Bronchial epithelial cell (primary cell): Measurements from ENCODE around the gene ACOX1. TPM values are rescaled to one million over a fixed set of nuclear protein-coding genes. Genes with fewer than 3 reads are reported as not detected.

ENCODE experiments used
- DNase-seq: peaks from one replicate; pipeline ENCODE4 v3.0.0-alpha.2; 2010; ENCODE audit warnings: low read depth
- FAIRE-seq: peaks from 2 replicates; lab custom pipeline; 2011; peaks lifted over from hg19 to GRCh38; lab: Jason Lieb, UNC
- H3K27me3 ChIP-seq: 2 replicates; pipeline ENCODE4 v1.5.1; 2011; ENCODE audit warnings: low read length; ENCODE audit not compliant: control insufficient read depth, insufficient read depth
- H3K36me3 ChIP-seq: 2 replicates; pipeline ENCODE4 v1.5.1; 2011; ENCODE audit warnings: low read length; ENCODE audit not compliant: control insufficient read depth, insufficient read depth
- H3K4me3 ChIP-seq: 2 replicates; pipeline ENCODE4 v1.5.1; 2011; ENCODE audit warnings: mild to moderate bottlenecking, low read depth, low read length, control low read depth
- total RNA-seq: library from RNA; depleted of rRNA; stranded (reverse); fragments of >200 nt; gene quantifications from 2 replicates; pipeline ENCODE4 v1.2.1, GENCODE V29; 2014
- TF ChIP-seq, protein P1 (sequence below): IDR thresholded peaks from 2 replicates; pipeline ENCODE4 v1.5.1; 2011; ENCODE audit warnings: mild to moderate bottlenecking, moderate library complexity, low read length, control low read depth, inconsistent platforms; ENCODE audit not compliant: insufficient read depth, severe bottlenecking

Gene ACOX1
- total RNA-seq, 1 donor from 2014 or later, result 39.8 TPM

DNA sequence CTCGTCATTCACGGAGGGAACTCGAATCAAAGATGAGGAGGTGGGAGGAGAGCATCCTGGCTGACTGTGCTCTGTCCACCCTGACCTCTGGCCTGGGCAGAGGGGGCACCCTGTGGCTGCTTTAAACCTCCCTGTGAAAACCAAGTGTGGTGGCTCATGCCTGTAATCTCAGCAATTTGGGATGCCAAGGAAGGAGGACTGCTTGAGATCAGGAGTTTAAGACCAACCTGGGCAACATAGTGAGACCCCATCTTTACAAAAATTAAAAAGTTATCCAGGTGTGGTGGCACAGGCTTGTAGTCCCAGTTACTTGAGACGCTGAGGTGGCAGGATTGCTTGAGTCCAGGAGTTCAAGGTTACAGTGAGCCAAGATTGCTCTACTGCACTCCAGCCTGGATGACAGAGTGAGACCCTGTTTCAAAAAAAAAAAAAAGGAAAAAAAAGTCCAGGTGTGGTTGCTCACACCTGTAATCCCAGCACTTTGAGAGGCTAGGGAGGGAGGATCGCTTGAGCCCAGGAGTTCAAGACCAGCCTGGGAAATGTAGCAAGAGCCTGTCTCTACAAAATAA lies 15.9 kb upstream of the ACOX1 start:
- DNase-seq (no peak), FAIRE-seq (no peak)
- Histone ChIP-seq H3K27me3 (no peaks in the 10 kb centered on the region), H3K4me3 (no peak overlapping the region), H3K36me3 (peaks cover 5% of the 10 kb centered on the region)
- TF ChIP-seq, protein P1, sequence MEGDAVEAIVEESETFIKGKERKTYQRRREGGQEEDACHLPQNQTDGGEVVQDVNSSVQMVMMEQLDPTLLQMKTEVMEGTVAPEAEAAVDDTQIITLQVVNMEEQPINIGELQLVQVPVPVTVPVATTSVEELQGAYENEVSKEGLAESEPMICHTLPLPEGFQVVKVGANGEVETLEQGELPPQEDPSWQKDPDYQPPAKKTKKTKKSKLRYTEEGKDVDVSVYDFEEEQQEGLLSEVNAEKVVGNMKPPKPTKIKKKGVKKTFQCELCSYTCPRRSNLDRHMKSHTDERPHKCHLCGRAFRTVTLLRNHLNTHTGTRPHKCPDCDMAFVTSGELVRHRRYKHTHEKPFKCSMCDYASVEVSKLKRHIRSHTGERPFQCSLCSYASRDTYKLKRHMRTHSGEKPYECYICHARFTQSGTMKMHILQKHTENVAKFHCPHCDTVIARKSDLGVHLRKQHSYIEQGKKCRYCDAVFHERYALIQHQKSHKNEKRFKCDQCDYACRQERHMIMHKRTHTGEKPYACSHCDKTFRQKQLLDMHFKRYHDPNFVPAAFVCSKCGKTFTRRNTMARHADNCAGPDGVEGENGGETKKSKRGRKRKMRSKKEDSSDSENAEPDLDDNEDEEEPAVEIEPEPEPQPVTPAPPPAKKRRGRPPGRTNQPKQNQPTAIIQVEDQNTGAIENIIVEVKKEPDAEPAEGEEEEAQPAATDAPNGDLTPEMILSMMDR, result no peak

DNA sequence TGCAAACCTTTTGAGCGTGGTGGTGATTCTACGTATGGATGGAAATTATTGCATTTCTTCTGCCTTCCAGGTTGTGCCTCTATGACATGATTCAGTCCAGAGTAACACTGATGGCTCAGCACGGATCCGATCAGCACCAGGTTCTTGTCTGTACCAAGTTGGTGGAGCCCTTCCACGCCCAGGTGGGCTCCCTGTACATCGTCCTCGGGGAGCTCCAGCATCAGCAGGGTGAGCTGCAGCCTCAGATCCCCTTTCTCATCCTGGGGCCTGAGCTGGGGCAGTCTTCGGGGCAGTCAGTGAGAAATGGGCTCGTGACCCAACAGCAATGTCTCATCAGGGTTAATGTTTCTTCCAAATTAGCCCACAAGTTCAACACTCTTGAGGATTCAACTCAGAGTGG lies 12.4 kb upstream of the ACOX1 start:
- Histone ChIP-seq H3K36me3 (peaks cover 7% of the 10 kb centered on the region), H3K4me3 (no peak overlapping the region), H3K27me3 (no peaks in the 10 kb centered on the region)
- DNase-seq, result no peak
- no peak for FAIRE-seq
- TF ChIP-seq, protein P1, result no peak

DNA sequence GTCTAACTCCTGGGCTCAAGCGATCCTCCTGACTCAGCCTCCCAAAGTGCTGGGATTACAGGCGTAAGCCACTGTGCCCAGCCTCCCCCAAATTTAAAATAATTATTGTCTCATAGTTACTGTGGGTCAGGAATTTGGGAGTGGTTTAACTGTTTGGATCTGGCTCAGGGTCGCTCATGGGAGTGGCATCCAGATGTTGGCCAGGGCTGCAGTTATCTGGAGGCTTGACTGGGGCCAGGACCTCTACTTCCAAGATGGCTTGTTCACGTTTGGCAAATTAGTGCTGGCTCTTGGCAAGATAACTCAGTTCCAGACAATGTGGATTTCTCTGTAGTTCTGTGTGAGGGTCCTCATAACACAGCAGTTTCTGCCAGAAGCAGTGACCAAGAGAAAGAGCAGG lies 8.1 kb upstream of the ACOX1 start:
- Histone ChIP-seq H3K27me3 (no peaks in the 10 kb centered on the region), H3K4me3 (no peak overlapping the region), H3K36me3 (peaks cover 6% of the 10 kb centered on the region)
- TF ChIP-seq, protein P1, result no peak
- FAIRE-seq (no peak), DNase-seq (no peak)

DNA sequence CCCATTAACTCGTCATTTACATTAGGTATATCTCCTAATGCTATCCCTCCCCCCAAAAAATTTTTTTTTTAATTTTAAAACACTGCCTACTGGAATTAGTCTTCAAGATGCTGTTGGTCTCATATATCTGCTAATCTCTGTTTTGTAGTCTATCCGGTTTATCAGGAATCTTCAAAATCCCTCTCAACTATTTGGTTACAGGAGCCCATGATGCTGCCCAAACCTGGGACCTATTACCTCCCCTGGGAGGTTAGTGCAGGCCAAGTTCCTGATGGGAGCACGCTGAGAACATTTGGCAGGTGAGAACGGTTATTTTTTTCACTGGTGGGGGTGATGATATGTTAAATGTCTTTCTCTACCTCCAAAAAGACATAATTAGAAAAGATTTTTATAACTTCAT lies 7.0 kb upstream of the ACOX1 start:
- Histone ChIP-seq H3K36me3 (peaks cover 2% of the 10 kb centered on the region), H3K4me3 (no peak overlapping the region), H3K27me3 (no peaks in the 10 kb centered on the region)
- FAIRE-seq (no peak), DNase-seq (no peak)
- TF ChIP-seq, protein P1, result no peak

DNA sequence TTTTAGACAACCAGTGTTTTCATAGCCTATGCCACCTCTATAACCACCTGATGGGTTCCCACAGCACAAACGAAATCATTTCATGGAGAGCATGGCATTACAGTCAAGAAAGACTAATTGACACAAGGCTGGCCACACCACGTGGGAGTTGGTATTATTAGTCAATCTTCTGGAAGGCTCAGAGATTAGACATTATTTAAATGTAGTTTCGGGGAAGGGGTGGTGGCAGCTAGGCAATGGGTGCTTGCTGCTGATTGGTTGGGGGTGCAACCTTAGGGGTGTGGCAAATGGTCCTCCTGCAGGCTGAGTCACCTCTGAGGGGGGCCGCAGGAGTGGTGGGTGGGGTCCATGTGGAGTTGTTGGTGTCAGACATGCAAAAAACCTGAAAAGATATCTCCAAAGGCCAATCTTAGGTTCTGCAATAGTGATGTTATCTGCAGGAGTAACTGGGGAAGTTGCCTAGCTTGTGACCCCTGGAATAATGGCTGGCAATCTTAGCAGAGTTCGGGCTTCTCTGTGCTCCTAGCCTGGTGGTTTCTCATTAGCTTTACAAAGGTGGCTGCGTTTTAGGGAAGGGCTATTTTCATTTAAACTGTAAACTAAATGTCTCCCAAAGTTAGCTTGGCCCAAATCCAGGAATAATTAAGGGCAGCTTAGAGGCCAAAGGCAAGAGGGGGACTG lies 4.7 kb upstream of the ACOX1 start:
- no peak overlapping the region for H3K4me3 ChIP-seq
- peak; percentile 63 for DNase-seq
- peaks cover 2% of the 10 kb centered on the region for H3K36me3 ChIP-seq
- TF ChIP-seq, protein P1, result no peak
- no peak for FAIRE-seq
- no peaks in the 10 kb centered on the region for H3K27me3 ChIP-seq
